Mesodermal cell (in vitro differentiated cells): ENCODE results near the gene GMPPB.

Experiments used
- H3K27ac ChIP-seq: 2 replicates; pipeline ENCODE4 v1.7.0; 2013; ENCODE audit warnings: mild to moderate bottlenecking, low read depth, low read length, moderate library complexity; ENCODE audit not compliant: severe bottlenecking
- H3K36me3 ChIP-seq: 2 replicates; pipeline ENCODE4 v1.7.1; 2013; ENCODE audit warnings: mild to moderate bottlenecking, low read length, moderate library complexity; ENCODE audit not compliant: control insufficient read depth, insufficient read depth
- H3K4me1 ChIP-seq: one replicate; pipeline ENCODE4 v1.7.1; 2013; ENCODE audit warnings: mild to moderate bottlenecking, low read length; ENCODE audit not compliant: insufficient read depth, control insufficient read depth, poor library complexity, severe bottlenecking
- H3K4me3 ChIP-seq: 2 replicates; pipeline ENCODE4 v1.7.0; 2013; ENCODE audit warnings: low read length, control low read depth, mild to moderate bottlenecking; ENCODE audit not compliant: insufficient read depth, poor library complexity, severe bottlenecking; ENCODE audit errors: extremely low read depth
- H3K9me3 ChIP-seq: 2 replicates; pipeline ENCODE4 v1.7.1; 2013; ENCODE audit warnings: mild to moderate bottlenecking, low read length, moderate library complexity; ENCODE audit not compliant: control insufficient read depth
- WGBS, 2 experiments: methylation state at CpG; one replicate each; pipeline ENCODE4 v1.1.5; 2013; ENCODE audit warnings: missing lambda C conversion rate in 2 of 2; ENCODE audit not compliant: insufficient coverage in 2 of 2; 5-methylcytosine and 5-hydroxymethylcytosine counted together

Gene GMPPB

DNA sequence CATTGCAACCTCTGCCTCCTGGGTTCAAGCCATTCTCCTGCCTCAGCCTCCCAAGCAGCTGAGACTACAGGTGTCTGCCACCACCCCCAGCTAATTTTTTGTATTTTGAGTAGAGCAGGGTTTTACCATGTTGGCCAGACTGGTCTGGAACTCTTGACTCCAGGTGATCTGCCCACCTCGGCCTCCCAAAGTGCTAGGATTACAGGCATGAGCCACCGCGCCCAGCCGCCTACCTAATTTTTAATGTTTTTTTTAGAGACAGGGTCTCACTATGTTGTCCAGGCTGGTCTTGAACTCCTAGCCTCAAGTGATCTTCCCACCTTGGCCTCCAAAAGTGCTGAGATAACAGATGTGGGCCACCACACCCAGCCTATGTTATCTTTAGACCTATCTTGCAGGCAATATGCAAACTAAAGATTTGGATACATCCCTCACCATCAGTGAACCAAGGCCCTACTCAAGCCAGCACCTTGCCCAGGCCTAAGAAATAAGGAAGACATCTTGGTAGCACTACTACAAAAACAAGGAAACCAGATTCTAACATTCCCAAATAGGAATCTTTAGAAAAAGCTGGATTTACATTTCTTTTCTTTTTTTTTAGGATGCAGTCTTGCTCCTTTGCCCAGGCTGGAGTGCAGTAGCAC is 6.3 kb upstream of the GMPPB start:
- H3K27ac ChIP-seq = no peak overlapping the region
- no peak overlapping the region for H3K4me3 ChIP-seq
- H3K9me3 ChIP-seq = no peaks in the 10 kb centered on the region
- 92 to 93% methylated on average over 3 to 4 of the region's 4 CpGs for WGBS, 2 experiments
- peaks cover 86% of the 10 kb centered on the region for H3K36me3 ChIP-seq
- no peaks in the 10 kb centered on the region for H3K4me1 ChIP-seq

DNA sequence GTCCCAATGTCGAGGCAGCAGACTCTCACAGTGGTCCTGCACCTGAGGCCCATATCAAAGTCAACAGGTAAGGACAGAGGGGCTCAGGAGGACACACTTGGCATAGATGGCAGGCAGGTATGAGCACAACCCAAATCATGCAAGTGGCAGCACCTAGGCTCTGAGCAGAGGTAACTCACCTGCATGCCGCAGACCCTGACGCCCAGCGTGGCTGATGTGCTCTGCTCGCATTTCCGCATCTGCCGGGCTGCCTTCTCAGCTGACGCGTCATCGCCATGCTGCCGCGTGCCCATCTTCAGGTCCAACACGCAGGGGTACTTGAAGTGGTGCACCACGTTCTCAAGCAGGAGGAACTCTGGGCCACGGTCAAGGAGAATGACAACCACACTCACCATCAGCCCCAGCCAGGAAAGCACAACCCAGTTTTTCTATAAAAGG is 4.2 kb upstream of the GMPPB start:
- 97 to 98% methylated on average over 8 to 12 of the region's 15 CpGs for WGBS, 2 experiments
- H3K4me3 ChIP-seq = no peak overlapping the region
- H3K36me3 ChIP-seq = peaks cover 65% of the 10 kb centered on the region
- H3K27ac ChIP-seq = no peak overlapping the region
- H3K9me3 ChIP-seq = no peaks in the 10 kb centered on the region
- H3K4me1 ChIP-seq = peaks cover 4% of the 10 kb centered on the region

DNA sequence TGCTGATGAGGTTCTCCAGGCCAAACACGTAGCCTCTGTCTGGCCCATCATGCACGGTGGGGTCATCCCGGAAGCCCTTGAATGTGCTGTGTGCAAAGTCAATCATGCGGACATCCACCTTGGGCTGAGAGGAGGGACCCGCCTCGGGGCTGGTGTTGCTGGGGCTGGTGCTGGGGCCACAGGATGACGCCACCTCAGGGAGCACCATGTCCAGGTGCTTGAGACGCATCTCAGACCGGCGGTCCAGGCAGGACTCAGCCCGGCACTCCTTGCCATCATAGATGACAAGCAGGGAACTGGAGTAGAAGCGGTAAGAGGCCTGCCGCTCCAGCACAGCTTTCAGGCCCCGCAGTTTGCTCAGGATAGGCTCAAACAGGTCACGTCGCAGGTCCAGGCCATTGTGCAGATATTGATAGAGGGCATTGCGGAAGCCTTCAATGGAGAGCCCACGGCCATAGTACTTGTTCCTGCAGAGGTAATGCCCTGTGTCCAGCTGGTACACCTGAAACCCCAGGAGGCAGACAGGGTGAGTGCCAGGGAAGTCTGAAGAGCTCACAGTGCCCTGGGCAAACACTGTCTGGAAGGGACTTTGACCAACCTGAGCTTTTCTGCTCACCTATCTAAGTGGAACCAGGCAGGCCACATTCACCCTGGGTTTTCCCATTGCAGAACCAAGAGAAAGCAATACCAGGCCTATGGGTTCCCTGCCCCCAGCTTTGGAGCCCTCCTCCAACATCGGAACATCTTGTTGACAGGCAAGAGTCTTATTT is 3.6 kb upstream of the GMPPB start:
- H3K4me1 ChIP-seq = peaks cover 9% of the 10 kb centered on the region
- no peaks in the 10 kb centered on the region for H3K9me3 ChIP-seq
- WGBS, 2 experiments = 95 to 97% methylated on average over 18 to 19 of the region's 19 CpGs
- H3K27ac ChIP-seq = no peak overlapping the region
- peaks cover 65% of the 10 kb centered on the region for H3K36me3 ChIP-seq
- H3K4me3 ChIP-seq = no peak overlapping the region

DNA sequence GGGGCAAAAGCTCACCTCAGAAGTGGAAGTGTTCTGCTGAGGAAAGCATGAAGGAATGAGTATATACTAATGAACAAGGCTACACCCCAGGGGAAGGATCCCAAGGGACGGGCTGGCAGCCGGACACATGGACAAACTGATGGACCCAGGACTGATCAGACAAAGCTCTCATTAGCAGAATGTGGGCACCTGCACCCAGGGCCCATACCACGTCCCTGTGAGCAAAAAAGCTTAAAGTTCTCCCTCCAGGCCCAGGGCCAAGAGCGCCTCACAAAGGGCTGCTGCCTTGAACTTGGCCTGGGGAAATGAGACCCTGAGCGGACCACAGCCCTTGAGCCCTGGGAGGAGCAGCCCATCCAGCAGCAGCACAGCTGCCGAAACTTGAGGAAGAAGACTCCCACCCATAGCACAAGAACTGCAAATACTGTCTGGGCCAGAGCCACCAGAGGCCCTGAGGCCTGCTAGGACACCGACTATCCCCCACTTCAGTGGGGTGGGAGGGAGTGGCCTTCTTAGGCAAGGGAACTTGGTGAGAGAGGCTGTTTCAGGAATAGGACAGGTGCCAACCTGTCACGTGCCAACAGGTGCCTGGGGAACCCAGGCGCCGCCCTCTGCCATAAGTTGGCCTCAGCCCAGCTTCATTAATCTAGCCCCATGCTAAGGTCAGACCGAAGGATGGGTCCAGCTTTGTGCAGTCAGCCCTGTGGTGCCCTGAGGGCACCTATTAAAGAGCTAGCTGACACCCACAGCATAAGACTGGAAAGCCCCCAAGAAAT is 2.3 kb upstream of the GMPPB start:
- H3K4me1 ChIP-seq = peaks cover 9% of the 10 kb centered on the region
- no peak overlapping the region for H3K27ac ChIP-seq
- 96 to 99% methylated on average over 7 to 10 of the region's 11 CpGs for WGBS, 2 experiments
- no peak overlapping the region for H3K4me3 ChIP-seq
- H3K36me3 ChIP-seq = peaks cover 65% of the 10 kb centered on the region
- H3K9me3 ChIP-seq = no peaks in the 10 kb centered on the region

DNA sequence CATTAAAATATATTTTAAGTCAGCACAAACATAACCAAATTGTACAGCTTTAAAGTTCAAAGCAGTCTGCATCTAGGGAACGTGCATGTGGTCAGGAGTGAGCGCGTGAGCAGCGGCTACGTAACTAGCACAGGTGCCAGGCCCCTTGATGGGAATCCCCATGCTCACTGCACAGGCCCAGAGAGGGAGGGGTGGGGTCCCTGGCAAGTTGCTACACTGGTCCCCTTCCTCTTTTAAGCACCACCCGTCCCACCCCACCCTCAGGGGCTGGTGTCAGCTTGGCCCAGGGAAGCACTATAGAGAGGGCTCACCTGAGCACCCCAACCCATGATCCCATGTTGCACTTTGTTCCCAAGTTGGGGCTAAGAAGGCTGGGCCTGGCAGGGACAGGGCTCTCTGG is 835 bp upstream of the GMPPB start:
- H3K4me3 ChIP-seq = peak overlapping the region; percentile 100
- peaks cover 60% of the 10 kb centered on the region for H3K36me3 ChIP-seq
- no peaks in the 10 kb centered on the region for H3K9me3 ChIP-seq
- peak overlapping the region; percentile 99 for H3K27ac ChIP-seq
- 50% methylated on average over 2 of the region's 6 CpGs; no CpG with 5 or more reads in 1 of the 2 experiments for WGBS, 2 experiments
- H3K4me1 ChIP-seq = peaks cover 9% of the 10 kb centered on the region

DNA sequence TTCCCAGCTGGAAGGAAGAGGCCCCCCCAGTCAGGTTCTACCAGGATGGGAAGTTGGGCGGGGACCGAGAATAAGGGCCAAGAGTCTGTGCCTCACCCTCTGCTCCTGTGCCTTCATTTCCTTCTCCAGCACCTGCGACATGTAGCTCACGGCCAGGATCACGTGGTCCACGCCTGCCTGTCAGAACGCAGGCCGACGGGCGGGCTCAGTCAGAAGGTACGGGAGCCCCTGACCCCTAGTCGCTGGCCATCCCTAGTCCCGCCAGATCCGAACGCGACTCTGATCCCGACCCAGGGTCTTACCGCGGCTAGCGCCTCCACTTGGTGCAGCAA is 489 bp downstream of the GMPPB start:
- WGBS, 2 experiments = 1 to 3% methylated on average over 19 to 20 of the region's 20 CpGs
- H3K4me1 ChIP-seq = peaks cover 9% of the 10 kb centered on the region
- H3K36me3 ChIP-seq = peaks cover 62% of the 10 kb centered on the region
- peak overlapping the region; percentile 100 for H3K4me3 ChIP-seq
- peak overlapping the region; percentile 99 for H3K27ac ChIP-seq
- no peaks in the 10 kb centered on the region for H3K9me3 ChIP-seq

DNA sequence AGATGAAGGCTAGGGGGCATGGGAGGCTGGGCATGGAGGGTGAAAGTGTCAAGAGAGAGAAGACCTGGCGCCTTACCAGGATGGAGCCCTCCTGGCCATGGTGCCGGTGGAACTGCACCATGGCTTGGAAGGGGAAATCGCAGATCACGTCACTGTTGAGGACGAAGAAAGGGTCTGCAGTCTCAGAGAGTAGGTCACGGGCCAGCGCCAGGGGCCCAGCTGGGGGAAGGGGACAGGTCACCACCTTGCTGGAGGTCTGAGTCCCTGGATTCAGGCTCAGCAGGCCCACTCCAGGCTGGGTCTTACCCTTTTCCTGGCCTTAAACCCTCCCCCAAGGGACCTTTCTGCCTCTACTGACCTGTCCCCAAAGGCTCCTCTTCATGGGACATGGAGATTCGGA is 855 bp downstream of the GMPPB start:
- Histone ChIP-seq H3K4me3 (peak overlapping the region; percentile 100), H3K36me3 (peaks cover 62% of the 10 kb centered on the region), H3K9me3 (no peaks in the 10 kb centered on the region), H3K4me1 (peaks cover 9% of the 10 kb centered on the region), H3K27ac (peak overlapping the region; percentile 99)
- WGBS, 2 experiments = 82 to 86% methylated on average over 8 of the region's 8 CpGs

DNA sequence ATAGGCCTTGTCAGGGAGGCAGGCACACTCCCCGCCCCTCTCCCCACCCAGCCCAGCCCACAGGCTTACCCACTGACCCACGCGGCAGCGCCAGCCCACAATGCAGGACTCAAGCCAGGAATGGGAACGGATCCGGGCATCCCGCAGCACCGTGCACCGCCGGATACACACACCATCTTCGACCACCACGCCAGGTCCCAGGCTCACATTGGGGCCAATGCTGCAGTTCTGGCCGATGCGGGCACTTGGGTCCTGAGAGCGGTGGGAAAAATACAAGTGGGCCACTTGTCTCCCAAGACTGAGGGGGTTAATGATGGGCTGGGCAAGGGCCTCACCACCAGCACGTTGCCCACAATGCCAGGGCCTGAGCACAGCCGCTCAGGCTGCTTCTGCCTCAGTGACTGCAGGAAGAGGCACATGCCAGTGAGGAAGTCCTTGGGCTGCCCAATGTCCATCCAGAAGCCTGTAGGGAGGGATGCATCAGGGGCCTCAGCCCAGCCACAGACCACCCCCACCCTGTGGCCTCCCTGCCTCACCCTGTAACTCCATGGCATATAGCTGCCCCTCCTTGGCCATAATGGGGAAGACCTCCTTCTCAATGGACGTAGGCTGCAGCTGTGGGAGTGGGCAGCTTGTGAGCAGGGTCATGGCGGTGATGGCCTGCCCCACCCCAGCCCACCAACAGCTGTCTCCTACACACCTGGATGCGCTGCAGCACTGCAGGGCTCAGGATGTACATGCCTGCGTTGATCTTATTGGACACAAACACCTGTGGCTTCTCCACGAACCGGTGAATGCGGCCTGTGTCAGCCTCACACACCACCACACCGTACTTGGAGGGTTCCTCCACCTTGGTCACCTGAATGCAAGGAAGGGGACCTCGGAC is 1.6 kb downstream of the GMPPB start:
- Histone ChIP-seq H3K4me1 (peaks cover 9% of the 10 kb centered on the region), H3K27ac (no peak overlapping the region), H3K9me3 (no peaks in the 10 kb centered on the region), H3K4me3 (peak overlapping the region; percentile 100), H3K36me3 (peaks cover 55% of the 10 kb centered on the region)
- WGBS, 2 experiments = 95 to 98% methylated on average over 16 to 23 of the region's 26 CpGs

DNA sequence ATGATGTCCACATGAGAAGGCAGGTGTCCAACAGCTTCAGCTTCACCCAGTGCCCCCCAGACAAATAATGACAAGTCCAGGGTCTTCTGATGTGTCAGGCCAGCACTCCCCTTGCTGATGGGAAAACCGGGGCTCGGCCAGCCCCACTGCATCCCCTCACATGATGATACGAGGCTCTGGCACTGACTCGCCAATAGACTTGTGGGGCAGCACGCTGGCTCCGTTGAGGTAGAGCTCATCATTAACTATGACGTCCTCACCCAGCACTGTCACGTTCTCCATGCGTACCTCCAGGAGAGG is 2.2 kb downstream of the GMPPB start:
- Histone ChIP-seq H3K36me3 (peaks cover 54% of the 10 kb centered on the region), H3K9me3 (no peaks in the 10 kb centered on the region)
- 87 to 94% methylated on average over 6 to 9 of the region's 9 CpGs for WGBS, 2 experiments

DNA sequence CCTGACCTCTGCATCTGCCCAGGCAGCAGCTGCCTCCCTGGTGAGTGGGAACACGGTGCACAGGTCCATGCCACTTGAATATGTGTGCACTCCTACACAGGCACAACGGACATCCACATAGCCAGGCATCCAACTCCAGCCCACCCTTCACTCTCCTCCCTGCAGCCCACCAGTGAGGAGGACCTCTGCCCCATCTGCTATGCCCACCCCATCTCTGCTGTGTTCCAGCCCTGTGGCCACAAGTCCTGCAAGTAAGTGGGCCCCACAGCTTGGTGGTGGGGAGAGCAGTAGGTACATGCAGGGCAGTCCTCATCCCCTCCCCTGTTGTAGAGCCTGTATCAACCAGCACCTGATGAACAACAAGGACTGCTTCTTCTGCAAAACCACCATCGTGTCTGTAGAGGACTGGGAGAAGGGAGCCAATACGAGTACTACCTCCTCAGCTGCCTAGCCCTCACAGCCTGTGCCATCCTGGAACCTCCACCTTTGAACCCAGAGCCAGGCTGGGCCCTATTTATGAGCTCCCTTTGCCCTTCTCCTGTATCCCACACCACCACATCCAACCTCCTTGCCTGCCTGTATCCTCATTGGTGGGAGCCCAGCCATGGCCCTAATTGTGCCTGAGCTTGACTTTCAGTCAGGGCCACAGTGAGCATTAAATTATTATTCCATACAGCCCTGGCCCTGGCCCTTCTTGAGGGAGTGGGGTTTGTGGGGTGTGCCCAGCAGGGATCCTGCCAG is 2.7 kb downstream of the GMPPB start:
- Histone ChIP-seq H3K36me3 (peaks cover 54% of the 10 kb centered on the region), H3K4me3 (no peak overlapping the region), H3K27ac (no peak overlapping the region), H3K9me3 (no peaks in the 10 kb centered on the region), H3K4me1 (peaks cover 9% of the 10 kb centered on the region)
- WGBS, 2 experiments = 98 to 100% methylated on average over 4 of the region's 4 CpGs

More for the DNA sequence above, 2.2 kb downstream of the GMPPB start:
- Histone ChIP-seq H3K4me1 (peaks cover 9% of the 10 kb centered on the region), H3K4me3 (no peak overlapping the region), H3K27ac (no peak overlapping the region)
